RPMI8226 (cell line): Measurements from ENCODE around the gene ARIH1.
A peak's percentile ranks its signal among the peaks of the same experiment; 100 is the strongest.

Source experiments
- DNase-seq: peaks from one replicate; pipeline ENCODE4 v3.0.0-alpha.2; 2015

The ARIH1 gene

GRCh38 chr15:72488558-72488957, 14.4 kb downstream of the ARIH1 start:
- no peak for DNase-seq

- no peak for DNase-seq
These were observed 15.9 kb downstream of the ARIH1 start for GRCh38 chr15:72489943-72490554.

- no peak for DNase-seq
These were observed 17.6 kb downstream of the ARIH1 start for GRCh38 chr15:72491768-72492167.

GRCh38 chr15:72492733-72493132, 18.6 kb downstream of the ARIH1 start:
- DNase-seq, result no peak

- no peak for DNase-seq
These were observed 19.1 kb downstream of the ARIH1 start for GRCh38 chr15:72493220-72493619.

GRCh38 chr15:72495007-72495406, 20.9 kb downstream of the ARIH1 start:
- DNase-seq, result no peak

- DNase-seq, result no peak
These were observed 22.7 kb downstream of the ARIH1 start for GRCh38 chr15:72496783-72497182.

- DNase-seq, result no peak
These were observed 23.3 kb downstream of the ARIH1 start for GRCh38 chr15:72497402-72497801.

- no peak for DNase-seq
These were observed 28.2 kb downstream of the ARIH1 start for GRCh38 chr15:72502220-72502809.

GRCh38 chr15:72503147-72503546, 29.0 kb downstream of the ARIH1 start:
- no peak for DNase-seq

- no peak for DNase-seq
These were observed 33.4 kb downstream of the ARIH1 start for GRCh38 chr15:72507402-72508092.

- DNase-seq, result no peak
These were observed 35.4 kb downstream of the ARIH1 start for GRCh38 chr15:72509484-72509883.

- no peak for DNase-seq
These were observed 37.4 kb downstream of the ARIH1 start for GRCh38 chr15:72511536-72511935.

- no peak for DNase-seq
These were observed 41.7 kb downstream of the ARIH1 start for GRCh38 chr15:72515591-72516389.

- DNase-seq, result no peak
These were observed 42.6 kb downstream of the ARIH1 start for GRCh38 chr15:72516777-72517176.

GRCh38 chr15:72521682-72522081, 47.6 kb downstream of the ARIH1 start:
- DNase-seq, result no peak

GRCh38 chr15:72532991-72533601, 59.0 kb downstream of the ARIH1 start:
- DNase-seq, result peak; percentile 24

- no peak for DNase-seq
These were observed 60.4 kb downstream of the ARIH1 start for GRCh38 chr15:72534523-72534922.

GRCh38 chr15:72535911-72536310, 61.8 kb downstream of the ARIH1 start:
- DNase-seq, result no peak

- DNase-seq, result no peak
These were observed 62.4 kb downstream of the ARIH1 start for GRCh38 chr15:72536506-72536905.

GRCh38 chr15:72538931-72539330, 64.8 kb downstream of the ARIH1 start:
- DNase-seq, result no peak

GRCh38 chr15:72540606-72541237, 66.6 kb downstream of the ARIH1 start:
- DNase-seq, result no peak

GRCh38 chr15:72541674-72542073, 67.5 kb downstream of the ARIH1 start:
- DNase-seq, result no peak
